Activated naive CD4-positive, alpha-beta T cell (primary cell): ENCODE data around the gene ME3.

Source experiments
- DNase-seq, 4 experiments: peaks; one replicate each; lab custom pipeline; 2025; lab: John Stamatoyannopoulos, UW

ME3 gene

GRCh38 chr11:86514453-86514852, 158.0 kb downstream of the ME3 start:
- no peak for DNase-seq

- no peak for DNase-seq
Measured at GRCh38 chr11:86513746-86514373, 158.6 kb downstream of the ME3 start.

- DNase-seq, result no peak
Measured at GRCh38 chr11:86513138-86513537, 159.3 kb downstream of the ME3 start.

- no peak for DNase-seq
Measured at GRCh38 chr11:86511086-86511551, 161.3 kb downstream of the ME3 start.

- DNase-seq, result no peak
Measured at GRCh38 chr11:86510674-86511073, 161.7 kb downstream of the ME3 start.

- no peak for DNase-seq
Measured at GRCh38 chr11:86510097-86510496, 162.3 kb downstream of the ME3 start.

GRCh38 chr11:86509588-86509974, 162.8 kb downstream of the ME3 start:
- DNase-seq, result no peak

- no peak for DNase-seq
Measured at GRCh38 chr11:86508604-86509587, 163.5 kb downstream of the ME3 start.

GRCh38 chr11:86507249-86507845, 165.1 kb downstream of the ME3 start:
- DNase-seq, result no peak

- DNase-seq, result no peak
Measured at GRCh38 chr11:86506235-86506634, 166.2 kb downstream of the ME3 start.

- no peak for DNase-seq
Measured at GRCh38 chr11:86503131-86503530, 169.3 kb downstream of the ME3 start.

GRCh38 chr11:86502137-86502642, 170.2 kb downstream of the ME3 start:
- no peak for DNase-seq

- DNase-seq, result no peak
Measured at GRCh38 chr11:86500500-86501140, 171.8 kb downstream of the ME3 start.

- DNase-seq, result no peak
Measured at GRCh38 chr11:86499723-86500129, 172.7 kb downstream of the ME3 start.

- DNase-seq, result no peak
Measured at GRCh38 chr11:86497836-86498235, 174.6 kb downstream of the ME3 start.

GRCh38 chr11:86497310-86497709, 175.1 kb downstream of the ME3 start:
- DNase-seq, result no peak

- no peak for DNase-seq
Measured at GRCh38 chr11:86495351-86495750, 177.1 kb downstream of the ME3 start.

- DNase-seq, result no peak
Measured at GRCh38 chr11:86492370-86493010, 179.9 kb downstream of the ME3 start.

GRCh38 chr11:86491027-86491426, 181.4 kb downstream of the ME3 start:
- DNase-seq, result no peak

GRCh38 chr11:86490582-86490981, 181.8 kb downstream of the ME3 start:
- DNase-seq, result no peak

- no peak for DNase-seq
Measured at GRCh38 chr11:86489442-86489841, 183.0 kb downstream of the ME3 start.

- DNase-seq, result no peak
Measured at GRCh38 chr11:86488553-86488952, 183.9 kb downstream of the ME3 start.
